Activated CD4-positive, alpha-beta T cell treated with anti-CD3 and anti-CD28 coated beads for 36 hours (primary cell): Measurements from ENCODE around the gene ANKRD13D. TPM values are rescaled to one million over a fixed set of nuclear protein-coding genes. Genes with fewer than 3 reads are reported as not detected.

Source experiments
- ATAC-seq: fragments of 200-7000 bp; cut with Tn5 transposase; one replicate; pipeline ENCODE4 v1.10.0; 2021; ENCODE audit warnings: mild to moderate bottlenecking, moderate library complexity
- CTCF ChIA-PET: fragments of 350-600 bp; sonication (Branson Sonifier 250); formaldehyde crosslinking; loops from one replicate; lab custom pipeline; 2021; ENCODE audit warnings: antibody characterized with exemption; lab: Charles Lee
- POLR2A ChIA-PET: fragments of 350-600 bp; sonication (Branson Sonifier 250); formaldehyde crosslinking; loops from one replicate; lab custom pipeline; 2021; ENCODE audit warnings: antibody characterized with exemption, inconsistent platforms; lab: Charles Lee
- DNase-seq: peaks from one replicate; pipeline ENCODE4 v3.0.0-alpha.2; 2020
- H3K27ac Mint-ChIP-seq: one replicate; pipeline ENCODE4 v1.8.0; 2021; ENCODE audit warnings: mixed read lengths
- H3K27me3 Mint-ChIP-seq: one replicate; pipeline ENCODE4 v1.8.0; 2021; ENCODE audit warnings: mixed read lengths
- H3K36me3 Mint-ChIP-seq: one replicate; pipeline ENCODE4 v1.8.0; 2021; ENCODE audit warnings: low read depth, mixed read lengths
- H3K4me1 Mint-ChIP-seq: one replicate; pipeline ENCODE4 v1.8.0; 2021; ENCODE audit warnings: mixed read lengths
- H3K4me3 Mint-ChIP-seq: one replicate; pipeline ENCODE4 v1.8.0; 2021; ENCODE audit warnings: mild to moderate bottlenecking, moderate library complexity, mixed read lengths
- H3K9me3 Mint-ChIP-seq: one replicate; pipeline ENCODE4 v1.8.0; 2021; ENCODE audit warnings: low read depth, mixed read lengths
- intact Hi-C, 2 experiments: fragments of 100-400 bp; cut with DNase I in 1 of 2; cut with micrococcal nuclease in 1 of 2; formaldehyde crosslinking; loops; one replicate each; pipeline versions ENCODE4 v1.14.2 to v1.15.1; 2022 to 2024; cut with DNase I, micrococcal nuclease
- total RNA-seq, 2 experiments: library from RNA; stranded (reverse); gene quantifications; one replicate each; pipeline ENCODE4 v1.2.3, GENCODE V29; 2021

ANKRD13D gene
- total RNA-seq, 2 experiments from 2014 or later: 44.9 to 69.5 TPM

GRCh38 chr11:67261946-67262681 is 27.0 kb upstream of the ANKRD13D start:
- peak overlapping the region; percentile 66 for H3K27ac Mint-ChIP-seq
- DNase-seq (peak; percentile 7), ATAC-seq (no peak)
- ChIA-PET CTCF (interaction anchor here (0.6 to 4.3 kb wide), 24 partner anchors 10 to 209 kb away, joined by 3 to 44 read pairs (median 5); partner anchors contain the start of genes ANKRD13D and SSH3), POLR2A (interaction anchor here (0.6 to 1.9 kb wide), 3 partner anchors 21 to 55 kb away, joined by 3 to 7 read pairs (median 5); no protein-coding TSS in a partner anchor)
- no peaks in the 10 kb centered on the region for H3K9me3 Mint-ChIP-seq
- H3K4me3 Mint-ChIP-seq: peak overlapping the region; percentile 26
- H3K27me3 Mint-ChIP-seq: no peaks in the 10 kb centered on the region
- H3K36me3 Mint-ChIP-seq: peaks cover 4% of the 10 kb centered on the region
- peaks cover 51% of the 10 kb centered on the region for H3K4me1 Mint-ChIP-seq
- intact Hi-C loops: loop anchor here in 1 of 2 experiments (1.0 kb wide), 2 partner anchors 55 to 120 kb away; no protein-coding TSS in a partner anchor

- no peaks in the 10 kb centered on the region for H3K9me3 Mint-ChIP-seq
- intact Hi-C loops: loop anchor here in 1 of 2 experiments (1.0 kb wide), 2 partner anchors 54 to 119 kb away; no protein-coding TSS in a partner anchor
- peak overlapping the region; percentile 10 for H3K4me3 Mint-ChIP-seq
- H3K36me3 Mint-ChIP-seq: peaks cover 10% of the 10 kb centered on the region
- ChIA-PET POLR2A (interaction anchor here (1.5 to 1.9 kb wide), 2 partner anchors 22 to 54 kb away, joined by 5 to 7 read pairs; no protein-coding TSS in a partner anchor), CTCF (interaction anchor here (0.6 to 4.3 kb wide), 25 partner anchors 9 to 209 kb away, joined by 3 to 44 read pairs (median 5); partner anchors contain the start of gene ANKRD13D)
- peaks cover 51% of the 10 kb centered on the region for H3K4me1 Mint-ChIP-seq
- peak overlapping the region; percentile 66 for H3K27ac Mint-ChIP-seq
- DNase-seq (peak; percentile 88), ATAC-seq (peak; percentile 49)
- H3K27me3 Mint-ChIP-seq: no peaks in the 10 kb centered on the region
These were observed 26.1 kb upstream of the ANKRD13D start for GRCh38 chr11:67262731-67263675.

GRCh38 chr11:67264260-67264659 is 24.8 kb upstream of the ANKRD13D start:
- H3K27ac Mint-ChIP-seq: peak overlapping the region; percentile 90

GRCh38 chr11:67264877-67265632 is 24.0 kb upstream of the ANKRD13D start:
- Mint-ChIP-seq H3K4me1 (peaks cover 72% of the 10 kb centered on the region), H3K4me3 (peak overlapping the region; percentile 72), H3K27me3 (no peaks in the 10 kb centered on the region), H3K9me3 (no peaks in the 10 kb centered on the region), H3K36me3 (peaks cover 28% of the 10 kb centered on the region), H3K27ac (peak overlapping the region; percentile 90)
- DNase-seq (peak; percentile 56), ATAC-seq (peak; percentile 17)
- ChIA-PET CTCF (interaction anchor here (0.6 to 4.3 kb wide), 7 partner anchors 8 to 174 kb away, joined by 3 to 44 read pairs (median 4); no protein-coding TSS in a partner anchor), POLR2A (interaction anchor here (1.1 kb wide), 1 partner anchor 13 kb away, joined by 3 read pairs; no protein-coding TSS in a partner anchor)
- intact Hi-C loops: loop anchor here (5.0 kb wide), 2 partner anchors 117 to 217 kb away; partner anchors contain the start of gene AIP (in 1 of the 2)

More at GRCh38 chr11:67264260-67264659, 24.8 kb upstream of the ANKRD13D start:
- H3K27me3 Mint-ChIP-seq: no peaks in the 10 kb centered on the region
- H3K4me3 Mint-ChIP-seq: peak overlapping the region; percentile 30
- peaks cover 21% of the 10 kb centered on the region for H3K36me3 Mint-ChIP-seq
- intact Hi-C loops: no loop called here
- peak; percentile 27 for DNase-seq
- CTCF ChIA-PET: interaction anchor here (0.6 to 4.3 kb wide), 6 partner anchors 12 to 81 kb away, joined by 3 to 44 read pairs (median 5); no protein-coding TSS in a partner anchor
- no peaks in the 10 kb centered on the region for H3K9me3 Mint-ChIP-seq
- POLR2A ChIA-PET: interaction anchor here (0.6 to 1.1 kb wide), 2 partner anchors 14 to 191 kb away, joined by 3 read pairs; no protein-coding TSS in a partner anchor
- peaks cover 64% of the 10 kb centered on the region for H3K4me1 Mint-ChIP-seq
- ATAC-seq: no peak

- Mint-ChIP-seq H3K27ac (peak overlapping the region; percentile 90), H3K36me3 (peaks cover 36% of the 10 kb centered on the region), H3K9me3 (no peaks in the 10 kb centered on the region), H3K27me3 (no peaks in the 10 kb centered on the region), H3K4me1 (peaks cover 78% of the 10 kb centered on the region), H3K4me3 (peak overlapping the region; percentile 72)
- ATAC-seq (peak; percentile 18), DNase-seq (peak; percentile 87)
- CTCF ChIA-PET: interaction anchor here (1.2 kb wide), 1 partner anchor 51 kb away, joined by 7 read pairs; no protein-coding TSS in a partner anchor
- intact Hi-C loops: loop anchor here (1.0 to 5.0 kb wide), 6 partner anchors 26 to 242 kb away; partner anchors contain the start of genes AIP (in 1 of the 2) and CDK2AP2 (in 1 of the 2)
- POLR2A ChIA-PET: interaction anchor here (1.7 kb wide), 1 partner anchor 51 kb away, joined by 8 read pairs; no protein-coding TSS in a partner anchor
These were observed 23.3 kb upstream of the ANKRD13D start for GRCh38 chr11:67265633-67266448.

- peak within 1 kb of the TSS; percentile 98 for H3K4me3 Mint-ChIP-seq
- no peaks in the 10 kb centered on the region for H3K27me3 Mint-ChIP-seq
- peaks cover 81% of the 10 kb centered on the region for H3K4me1 Mint-ChIP-seq
- H3K36me3 Mint-ChIP-seq: peaks cover 41% of the 10 kb centered on the region
- H3K9me3 Mint-ChIP-seq: no peaks in the 10 kb centered on the region
- ChIA-PET POLR2A (interaction anchor here (0.7 to 2.0 kb wide), 4 partner anchors 22 to 88 kb away, joined by 3 to 8 read pairs (median 4); partner anchors contain the start of gene ANKRD13D), CTCF (interaction anchor here (0.7 to 3.1 kb wide), 6 partner anchors 11 to 51 kb away, joined by 3 to 15 read pairs (median 5); partner anchors contain the start of gene ANKRD13D)
- DNase-seq: peak; percentile 73
- ATAC-seq: peak; percentile 14
- intact Hi-C loops: loop anchor here (1.0 to 5.0 kb wide), 6 partner anchors 26 to 242 kb away; partner anchors contain the start of genes AIP (in 1 of the 2) and CDK2AP2 (in 1 of the 2)
- peak within 1 kb of the TSS; percentile 99 for H3K27ac Mint-ChIP-seq
These were observed 22.5 kb upstream of the ANKRD13D start, which contains the start of gene GRK2 for GRCh38 chr11:67266449-67267187. Gene GRK2 (plus strand): TSS chr11:67266473. CDS start chr11:67266700, 227 bp downstream.

GRCh38 chr11:67267188-67268080 is 21.7 kb upstream of the ANKRD13D start:
- peak; percentile 39 for DNase-seq
- intact Hi-C loops: loop anchor here (1.0 to 5.0 kb wide), 6 partner anchors 10 to 215 kb away; partner anchors contain the start of genes AIP (in 1 of the 2) and POLD4 (in 1 of the 2)

More at GRCh38 chr11:67267188-67268080, 21.7 kb upstream of the ANKRD13D start:
- no peak for ATAC-seq
- ChIA-PET CTCF (interaction anchor here (0.7 to 3.1 kb wide), 11 partner anchors 11 to 142 kb away, joined by 3 to 15 read pairs (median 5); partner anchors contain the start of genes ANKRD13D and POLD4), POLR2A (interaction anchor here (0.5 to 2.0 kb wide), 8 partner anchors 10 to 134 kb away, joined by 3 to 8 read pairs (median 4); partner anchors contain the start of genes ANKRD13D and PPP1CA)
- Mint-ChIP-seq H3K36me3 (peaks cover 48% of the 10 kb centered on the region), H3K27ac (peak overlapping the region; percentile 99), H3K4me3 (peak overlapping the region; percentile 98), H3K27me3 (no peaks in the 10 kb centered on the region), H3K9me3 (no peaks in the 10 kb centered on the region), H3K4me1 (peaks cover 81% of the 10 kb centered on the region)
